RWPE2 (cell line): Measurements from ENCODE around the gene TRERF1.

ENCODE experiments used
- ATAC-seq: fragments of 200-7000 bp; cut with Tn5 transposase; 3 replicates; pipeline ENCODE4 v1.9.1; 2021; ENCODE audit warnings: low read depth
- DNase-seq: peaks from one replicate; pipeline ENCODE4 v3.0.0-alpha.2; 2020; ENCODE audit warnings: low spot score
- H3K27ac ChIP-seq: fragments of 450-650 bp; 2 replicates; pipeline ENCODE4 v1.5.1; 2017; ENCODE audit warnings: mild to moderate bottlenecking; ENCODE audit not compliant: poor library complexity, severe bottlenecking
- H3K27me3 ChIP-seq: fragments of 250-450 bp; sonication (Bioruptor Pico); 2 replicates; pipeline ENCODE4 v1.5.1; 2021; ENCODE audit warnings: mild to moderate bottlenecking, moderate library complexity; ENCODE audit not compliant: insufficient read depth, poor library complexity, severe bottlenecking
- H3K36me3 ChIP-seq: fragments of 250-450 bp; sonication (Bioruptor Pico); 2 replicates; pipeline ENCODE4 v1.5.1; 2020; ENCODE audit warnings: low read depth, mild to moderate bottlenecking, moderate library complexity
- H3K4me1 ChIP-seq: fragments of 250-450 bp; sonication (Bioruptor Pico); 2 replicates; pipeline ENCODE4 v1.5.1; 2021; ENCODE audit warnings: mild to moderate bottlenecking, moderate library complexity; ENCODE audit not compliant: insufficient read depth, poor library complexity, severe bottlenecking
- H3K4me3 ChIP-seq: fragments of 250-450 bp; sonication (Bioruptor Pico); 2 replicates; pipeline ENCODE4 v1.5.1; 2021; ENCODE audit warnings: mild to moderate bottlenecking, moderate library complexity; ENCODE audit not compliant: severe bottlenecking
- H3K9me3 ChIP-seq: fragments of 250-450 bp; sonication (Bioruptor Pico); 2 replicates; pipeline ENCODE4 v1.5.1; 2021; ENCODE audit warnings: mild to moderate bottlenecking, moderate library complexity; ENCODE audit not compliant: severe bottlenecking
- CTCF ChIP-seq: fragments of 450-650 bp; IDR thresholded peaks from one replicate; pipeline ENCODE4 v1.5.1; 2017; ENCODE audit warnings: mild to moderate bottlenecking, moderate library complexity; ENCODE audit not compliant: poor library complexity, severe bottlenecking

TRERF1 gene

GRCh38 chr6:42451333-42452170, at the start of gene TRERF1:
TRERF1 (minus strand) TSS chr6:42451926; CDS start chr6:42269590, 182,336 bp downstream.
- peaks cover 16% of the 10 kb centered on the region for H3K4me1 ChIP-seq
- H3K27me3 ChIP-seq = no peaks in the 10 kb centered on the region
- no peak for TF ChIP-seq CTCF
- peaks cover 26% of the 10 kb centered on the region for H3K36me3 ChIP-seq
- H3K27ac ChIP-seq = peak within 1 kb of the TSS; percentile 80
- DNase-seq (peak; percentile 78), ATAC-seq (peak; percentile 45)
- peak within 1 kb of the TSS; percentile 54 for H3K4me3 ChIP-seq
- H3K9me3 ChIP-seq = no peaks in the 10 kb centered on the region

DNA sequence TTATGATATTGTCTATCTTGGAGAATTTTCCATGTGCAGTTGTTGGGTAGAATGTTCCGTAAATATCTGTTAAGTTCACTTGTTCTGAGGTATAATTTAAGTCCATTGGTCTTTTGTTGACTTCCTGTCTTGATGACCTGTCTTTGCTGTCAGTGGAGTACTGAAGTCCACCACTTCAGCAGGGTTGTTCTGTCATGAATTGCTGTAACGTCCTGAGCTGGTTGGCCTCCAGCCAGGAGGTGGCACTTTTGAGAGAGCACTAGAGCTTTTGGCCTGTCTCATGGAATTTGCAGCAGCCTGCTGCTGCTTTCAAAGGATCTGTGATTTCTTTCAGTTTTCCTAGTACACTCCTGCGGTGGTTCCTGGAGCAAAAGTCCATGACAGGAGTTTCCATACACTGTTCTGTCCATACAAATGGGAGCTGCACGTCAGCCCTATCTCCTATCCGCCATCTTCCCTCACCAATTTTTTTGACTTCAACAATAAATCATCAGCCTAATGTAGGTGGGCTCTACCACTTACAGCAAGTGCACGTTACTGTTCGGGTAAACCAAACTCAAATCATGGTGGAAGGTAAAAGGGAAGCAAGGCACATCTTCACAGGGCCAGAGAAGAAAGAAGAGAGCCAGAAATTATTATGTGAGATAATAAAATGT, 46.9 kb upstream of the TRERF1 start:
- Histone ChIP-seq H3K27me3 (no peaks in the 10 kb centered on the region), H3K36me3 (no peaks in the 10 kb centered on the region), H3K27ac (no peak overlapping the region), H3K4me1 (no peaks in the 10 kb centered on the region), H3K9me3 (no peaks in the 10 kb centered on the region), H3K4me3 (no peak overlapping the region)
- TF ChIP-seq CTCF = no peak
- no peak for ATAC-seq
- DNase-seq = no peak

- Histone ChIP-seq H3K4me3 (no peak overlapping the region), H3K27me3 (no peaks in the 10 kb centered on the region), H3K36me3 (no peaks in the 10 kb centered on the region), H3K9me3 (no peaks in the 10 kb centered on the region), H3K27ac (no peak overlapping the region), H3K4me1 (no peaks in the 10 kb centered on the region)
- TF ChIP-seq CTCF = no peak
- no peak for ATAC-seq
- no peak for DNase-seq
Observed at GRCh38 chr6:42493914-42494539, 42.3 kb upstream of the TRERF1 start.

GRCh38 chr6:42488129-42488528, 36.4 kb upstream of the TRERF1 start:
- no peak for DNase-seq

More at GRCh38 chr6:42488129-42488528, 36.4 kb upstream of the TRERF1 start:
- Histone ChIP-seq H3K27me3 (no peaks in the 10 kb centered on the region), H3K9me3 (no peaks in the 10 kb centered on the region), H3K36me3 (no peaks in the 10 kb centered on the region), H3K27ac (no peak overlapping the region), H3K4me3 (no peak overlapping the region), H3K4me1 (no peaks in the 10 kb centered on the region)
- ATAC-seq = no peak
- TF ChIP-seq CTCF = no peak
